Activated naive CD8-positive, alpha-beta T cell (primary cell): Measurements from ENCODE around the gene SLC23A1.
"Not testable (repeated sequence)": the region's sequence is repeated elsewhere in the genome, so short reads cannot be mapped to it uniquely, and the experiment has no call there.

ENCODE experiments used
- H3K27ac Mint-ChIP-seq: one replicate; pipeline ENCODE4 v1.8.0; 2021; ENCODE audit warnings: mixed read lengths
- H3K27me3 Mint-ChIP-seq: one replicate; pipeline ENCODE4 v1.8.0; 2021; ENCODE audit warnings: mixed read lengths
- H3K36me3 Mint-ChIP-seq: one replicate; pipeline ENCODE4 v1.8.0; 2021; ENCODE audit warnings: mixed read lengths
- H3K4me1 Mint-ChIP-seq: one replicate; pipeline ENCODE4 v1.8.0; 2021; ENCODE audit warnings: low read depth, mixed read lengths
- H3K4me3 Mint-ChIP-seq: one replicate; pipeline ENCODE4 v1.8.0; 2021; ENCODE audit warnings: mild to moderate bottlenecking, mixed read lengths
- H3K9me3 Mint-ChIP-seq: one replicate; pipeline ENCODE4 v1.8.0; 2021; ENCODE audit warnings: low read depth, mixed read lengths

Gene SLC23A1

GRCh38 chr5:139374909-139375308 is 8.2 kb downstream of the SLC23A1 start:
- Mint-ChIP-seq H3K27me3 (no peaks in the 10 kb centered on the region), H3K27ac (no peak overlapping the region)

GRCh38 chr5:139371482-139372435 is 11.3 kb downstream of the SLC23A1 start:
- no peaks in the 10 kb centered on the region for H3K9me3 Mint-ChIP-seq
- H3K27me3 Mint-ChIP-seq: no peaks in the 10 kb centered on the region
- H3K4me3 Mint-ChIP-seq: no peak overlapping the region
- H3K27ac Mint-ChIP-seq: no peak overlapping the region
- no peaks in the 10 kb centered on the region for H3K4me1 Mint-ChIP-seq
- H3K36me3 Mint-ChIP-seq: peaks cover 6% of the 10 kb centered on the region

More at GRCh38 chr5:139374909-139375308, 8.2 kb downstream of the SLC23A1 start:
- Mint-ChIP-seq H3K4me1 (no peaks in the 10 kb centered on the region), H3K4me3 (no peak overlapping the region), H3K36me3 (peaks cover 4% of the 10 kb centered on the region), H3K9me3 (no peaks in the 10 kb centered on the region)

GRCh38 chr5:139369181-139369580 is 13.9 kb downstream of the SLC23A1 start:
- peaks cover 4% of the 10 kb centered on the region for H3K36me3 Mint-ChIP-seq

DNA sequence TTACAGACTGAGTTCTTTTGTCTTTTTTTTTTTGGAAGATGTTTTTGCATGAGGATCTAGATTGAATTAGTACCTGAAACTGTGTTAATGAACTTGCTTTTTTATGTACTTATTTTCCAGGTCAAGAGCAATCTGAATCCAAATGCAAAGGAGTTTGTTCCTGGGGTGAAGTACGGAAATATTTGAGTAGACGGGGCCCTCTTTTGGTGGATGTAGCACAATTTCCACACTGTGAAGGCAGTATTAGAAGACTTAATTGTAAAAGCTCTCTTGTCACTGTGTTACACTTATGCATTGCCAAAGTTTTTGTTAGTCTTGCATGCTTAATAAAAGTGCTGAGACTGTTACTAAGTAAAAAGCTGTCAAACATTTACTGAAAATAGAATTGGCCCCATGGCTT is 14.5 kb downstream of the SLC23A1 start:
- Mint-ChIP-seq H3K4me3 (no peak overlapping the region), H3K27me3 (no peaks in the 10 kb centered on the region), H3K36me3 (peaks cover 4% of the 10 kb centered on the region), H3K9me3 (no peaks in the 10 kb centered on the region), H3K4me1 (no peaks in the 10 kb centered on the region), H3K27ac (peak overlapping the region; percentile 86)

More at GRCh38 chr5:139369181-139369580, 13.9 kb downstream of the SLC23A1 start:
- no peak overlapping the region for H3K4me3 Mint-ChIP-seq
- H3K27ac Mint-ChIP-seq: no peak overlapping the region
- H3K4me1 Mint-ChIP-seq: no peaks in the 10 kb centered on the region
- no peaks in the 10 kb centered on the region for H3K9me3 Mint-ChIP-seq
- no peaks in the 10 kb centered on the region for H3K27me3 Mint-ChIP-seq

GRCh38 chr5:139364466-139364865 is 18.6 kb downstream of the SLC23A1 start:
- Mint-ChIP-seq H3K9me3 (no peaks in the 10 kb centered on the region), H3K36me3 (peaks cover 2% of the 10 kb centered on the region), H3K27ac (no peak overlapping the region), H3K4me3 (no peak overlapping the region), H3K27me3 (no peaks in the 10 kb centered on the region), H3K4me1 (peaks cover 5% of the 10 kb centered on the region)

DNA sequence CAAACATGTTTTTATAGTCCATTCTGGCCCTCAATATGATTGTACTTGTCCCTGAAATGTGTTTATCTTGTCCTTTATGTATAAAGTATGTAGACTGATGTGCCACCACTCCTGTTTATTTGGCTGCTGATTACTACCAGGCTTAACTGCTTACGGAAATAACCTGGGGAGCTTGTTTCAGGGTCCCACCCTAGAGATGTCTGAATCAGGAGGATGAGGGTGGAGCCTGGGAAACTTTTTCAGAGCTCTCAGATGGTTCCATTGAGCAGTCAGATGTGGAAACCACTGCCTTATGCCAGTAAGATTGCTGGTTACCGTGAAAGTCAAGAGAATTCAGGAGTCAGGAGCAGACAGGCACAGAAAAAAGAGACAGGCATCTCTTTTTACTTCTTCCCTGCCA is 19.2 kb downstream of the SLC23A1 start:
- H3K36me3 Mint-ChIP-seq: peaks cover 2% of the 10 kb centered on the region
- H3K4me1 Mint-ChIP-seq: peaks cover 6% of the 10 kb centered on the region
- no peak overlapping the region for H3K27ac Mint-ChIP-seq
- no peaks in the 10 kb centered on the region for H3K27me3 Mint-ChIP-seq
- H3K9me3 Mint-ChIP-seq: no peaks in the 10 kb centered on the region
- H3K4me3 Mint-ChIP-seq: no peak overlapping the region

GRCh38 chr5:139361835-139362429 is 21.2 kb downstream of the SLC23A1 start:
- Mint-ChIP-seq H3K36me3 (no peaks in the 10 kb centered on the region), H3K27ac (no peak overlapping the region), H3K4me3 (no peak overlapping the region), H3K9me3 (no peaks in the 10 kb centered on the region), H3K4me1 (peaks cover 21% of the 10 kb centered on the region), H3K27me3 (no peaks in the 10 kb centered on the region)

DNA sequence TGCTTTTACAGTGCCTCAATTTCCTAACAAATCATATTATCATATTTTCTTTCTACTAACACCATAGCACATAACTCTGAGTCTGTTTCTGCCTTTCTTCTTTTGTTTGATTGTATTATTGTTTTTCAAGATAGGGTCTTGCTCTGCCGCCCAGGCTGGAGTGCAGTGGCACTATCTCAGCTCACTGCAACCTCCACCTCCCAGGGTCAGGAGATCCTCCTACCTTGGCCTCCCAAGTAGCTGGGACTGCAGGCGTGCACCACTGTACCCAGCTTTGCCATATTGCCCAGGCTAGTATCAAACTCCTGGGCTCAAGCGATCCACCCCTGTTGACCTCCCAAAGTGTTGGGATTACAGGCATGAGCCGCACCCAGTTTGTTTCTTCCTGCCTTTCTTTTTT is 22.7 kb downstream of the SLC23A1 start:
- H3K9me3 Mint-ChIP-seq: no peaks in the 10 kb centered on the region
- peaks cover 27% of the 10 kb centered on the region for H3K4me1 Mint-ChIP-seq

GRCh38 chr5:139358064-139358463 is 25.0 kb downstream of the SLC23A1 start:
- Mint-ChIP-seq H3K4me1 (peaks cover 36% of the 10 kb centered on the region), H3K9me3 (no peaks in the 10 kb centered on the region), H3K36me3 (peaks cover 4% of the 10 kb centered on the region), H3K4me3 (no peak overlapping the region), H3K27ac (peak overlapping the region; percentile 55), H3K27me3 (no peaks in the 10 kb centered on the region)

More for the DNA sequence above, 22.7 kb downstream of the SLC23A1 start:
- Mint-ChIP-seq H3K36me3 (no peaks in the 10 kb centered on the region), H3K4me3 (no peak overlapping the region), H3K27me3 (no peaks in the 10 kb centered on the region), H3K27ac (no peak overlapping the region)

DNA sequence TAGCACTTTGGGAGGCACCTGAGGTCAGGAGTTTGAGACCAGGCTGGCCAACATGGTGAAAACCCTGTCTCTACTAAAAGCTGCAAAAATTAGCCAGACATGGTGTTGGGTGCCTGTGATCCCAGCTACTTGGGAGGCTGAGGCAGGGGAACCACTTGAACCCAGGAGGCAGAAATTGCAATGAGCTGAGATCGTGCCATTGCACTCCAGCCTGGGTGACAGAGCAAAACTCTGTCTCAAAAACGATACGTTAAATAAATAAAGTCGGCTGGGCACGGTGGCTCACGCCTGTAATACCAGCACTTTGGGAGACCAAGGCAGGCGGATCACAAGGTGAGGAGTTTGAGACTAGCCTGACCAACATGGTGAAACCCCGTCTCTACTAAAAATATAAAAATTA is 27.2 kb downstream of the SLC23A1 start:
- peaks cover 44% of the 10 kb centered on the region for H3K4me1 Mint-ChIP-seq
- not testable (repeated sequence) for H3K36me3 Mint-ChIP-seq, H3K27ac Mint-ChIP-seq, H3K27me3 Mint-ChIP-seq, H3K9me3 Mint-ChIP-seq, H3K4me3 Mint-ChIP-seq

- peak overlapping the region; percentile 25 for H3K27ac Mint-ChIP-seq
- no peak overlapping the region for H3K4me3 Mint-ChIP-seq
- H3K36me3 Mint-ChIP-seq: peaks cover 4% of the 10 kb centered on the region
- H3K4me1 Mint-ChIP-seq: peaks cover 51% of the 10 kb centered on the region
- no peaks in the 10 kb centered on the region for H3K9me3 Mint-ChIP-seq
- H3K27me3 Mint-ChIP-seq: no peaks in the 10 kb centered on the region
Measured at GRCh38 chr5:139354186-139354585, 28.9 kb downstream of the SLC23A1 start.

DNA sequence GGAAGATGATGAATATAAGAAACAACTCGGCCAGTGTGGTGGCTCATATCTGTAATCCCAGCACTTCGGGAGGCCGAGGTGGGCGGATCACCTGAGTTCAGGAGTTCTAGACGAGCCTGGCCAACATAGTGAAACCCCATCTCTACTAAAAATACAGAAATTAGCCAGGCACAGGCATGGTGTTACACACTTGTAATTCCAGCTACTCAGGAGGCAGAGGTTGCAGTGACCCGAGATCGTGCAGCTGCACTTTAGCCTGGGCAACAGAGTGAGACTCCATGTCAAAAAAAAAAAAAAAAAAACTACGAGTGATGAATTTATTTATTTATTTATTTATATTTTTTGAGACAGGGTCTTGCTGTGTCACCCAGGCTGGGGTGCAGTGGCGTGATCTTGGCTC is 35.2 kb downstream of the SLC23A1 start:
- not testable (repeated sequence) for H3K27ac Mint-ChIP-seq, H3K4me3 Mint-ChIP-seq, H3K36me3 Mint-ChIP-seq, H3K27me3 Mint-ChIP-seq, H3K9me3 Mint-ChIP-seq
- H3K4me1 Mint-ChIP-seq: peaks cover 64% of the 10 kb centered on the region

- Mint-ChIP-seq H3K4me1 (peaks cover 71% of the 10 kb centered on the region), H3K4me3 (peak overlapping the region; percentile 35)
- H3K36me3 Mint-ChIP-seq, H3K27me3 Mint-ChIP-seq, H3K9me3 Mint-ChIP-seq, H3K27ac Mint-ChIP-seq: not testable (repeated sequence)
Measured at GRCh38 chr5:139345442-139345841, 37.7 kb downstream of the SLC23A1 start.

- Mint-ChIP-seq H3K4me1 (peaks cover 62% of the 10 kb centered on the region), H3K36me3 (peaks cover 9% of the 10 kb centered on the region), H3K27ac (peak overlapping the region; percentile 46), H3K27me3 (no peaks in the 10 kb centered on the region), H3K9me3 (no peaks in the 10 kb centered on the region), H3K4me3 (peak overlapping the region; percentile 67)
Measured at GRCh38 chr5:139344177-139344576, 38.9 kb downstream of the SLC23A1 start.

GRCh38 chr5:139343476-139343875 is 39.6 kb downstream of the SLC23A1 start:
- Mint-ChIP-seq H3K4me1 (peaks cover 58% of the 10 kb centered on the region), H3K4me3 (peak overlapping the region; percentile 98), H3K9me3 (no peaks in the 10 kb centered on the region), H3K27ac (peak overlapping the region; percentile 99), H3K27me3 (no peaks in the 10 kb centered on the region), H3K36me3 (peaks cover 7% of the 10 kb centered on the region)
